SU-DHL-6 (cell line): Measurements from ENCODE around the gene IGF2BP3.

Experiments
- EZH2phosphoT487 ChIP-seq: fragments of 200-600 bp; sonication (generic), shearing (Covaris generic); conservative IDR thresholded peaks from 2 replicates; pipeline ENCODE4 v1.6.1; 2018; ENCODE audit warnings: mild to moderate bottlenecking, antibody characterized with exemption, low read length, moderate library complexity, mixed read lengths
- TF ChIP-seq, protein P1 (sequence below): fragments of 200-600 bp; sonication (generic); IDR thresholded peaks from one replicate; pipeline ENCODE4 v1.5.1; 2017; ENCODE audit warnings: antibody characterized with exemption, mild to moderate bottlenecking, low read length, moderate library complexity; ENCODE audit not compliant: insufficient read depth, poor library complexity, severe bottlenecking

- TF ChIP-seq, protein P1, sequence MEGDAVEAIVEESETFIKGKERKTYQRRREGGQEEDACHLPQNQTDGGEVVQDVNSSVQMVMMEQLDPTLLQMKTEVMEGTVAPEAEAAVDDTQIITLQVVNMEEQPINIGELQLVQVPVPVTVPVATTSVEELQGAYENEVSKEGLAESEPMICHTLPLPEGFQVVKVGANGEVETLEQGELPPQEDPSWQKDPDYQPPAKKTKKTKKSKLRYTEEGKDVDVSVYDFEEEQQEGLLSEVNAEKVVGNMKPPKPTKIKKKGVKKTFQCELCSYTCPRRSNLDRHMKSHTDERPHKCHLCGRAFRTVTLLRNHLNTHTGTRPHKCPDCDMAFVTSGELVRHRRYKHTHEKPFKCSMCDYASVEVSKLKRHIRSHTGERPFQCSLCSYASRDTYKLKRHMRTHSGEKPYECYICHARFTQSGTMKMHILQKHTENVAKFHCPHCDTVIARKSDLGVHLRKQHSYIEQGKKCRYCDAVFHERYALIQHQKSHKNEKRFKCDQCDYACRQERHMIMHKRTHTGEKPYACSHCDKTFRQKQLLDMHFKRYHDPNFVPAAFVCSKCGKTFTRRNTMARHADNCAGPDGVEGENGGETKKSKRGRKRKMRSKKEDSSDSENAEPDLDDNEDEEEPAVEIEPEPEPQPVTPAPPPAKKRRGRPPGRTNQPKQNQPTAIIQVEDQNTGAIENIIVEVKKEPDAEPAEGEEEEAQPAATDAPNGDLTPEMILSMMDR = no peak
- no peak for TF ChIP-seq EZH2phosphoT487
Measured at GRCh38 chr7:23494009-23494408, 23.7 kb upstream of the IGF2BP3 start.
